Hepatocyte (in vitro differentiated cells): ENCODE data around the gene KLHL3.

Source experiments
- EZH2 ChIP-seq: fragments of 200-600 bp; sonication (generic); IDR thresholded peaks from 2 replicates; pipeline ENCODE4 v1.6.1; 2016; ENCODE audit warnings: antibody characterized with exemption, mild to moderate bottlenecking, borderline replicate concordance
- EZH2phosphoT487 ChIP-seq: fragments of 200-600 bp; sonication (generic); IDR thresholded peaks from one replicate; pipeline ENCODE4 v1.6.1; 2018; ENCODE audit warnings: antibody characterized with exemption, mild to moderate bottlenecking, low read depth, moderate library complexity; ENCODE audit not compliant: unreplicated experiment, severe bottlenecking
- TF ChIP-seq, protein P1 (sequence below): fragments of 200-600 bp; sonication (generic); IDR thresholded peaks from 2 replicates; pipeline ENCODE4 v1.5.1; 2016; ENCODE audit warnings: antibody characterized with exemption, mild to moderate bottlenecking; ENCODE audit not compliant: poor library complexity

DNA sequence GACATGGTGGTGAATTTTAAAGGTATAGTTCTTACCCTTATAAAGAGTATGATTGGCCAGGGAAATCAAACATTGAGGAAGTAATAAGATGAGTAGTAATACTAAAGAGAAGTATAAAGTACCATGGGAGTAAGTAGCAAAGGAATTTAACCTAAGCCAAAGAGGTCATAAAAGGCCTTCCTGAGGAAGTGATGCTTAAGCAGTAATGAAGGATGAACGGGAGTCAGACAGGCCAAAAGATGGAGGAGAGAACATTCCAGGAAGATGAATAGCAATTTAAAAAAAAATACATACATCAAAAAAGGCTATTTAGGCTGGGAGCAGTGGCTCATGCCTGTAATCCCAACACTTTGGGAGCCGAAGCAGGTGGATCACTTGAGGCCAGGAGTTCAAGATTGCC lies 29.0 kb downstream of the KLHL3 start:
- TF ChIP-seq, protein P1, sequence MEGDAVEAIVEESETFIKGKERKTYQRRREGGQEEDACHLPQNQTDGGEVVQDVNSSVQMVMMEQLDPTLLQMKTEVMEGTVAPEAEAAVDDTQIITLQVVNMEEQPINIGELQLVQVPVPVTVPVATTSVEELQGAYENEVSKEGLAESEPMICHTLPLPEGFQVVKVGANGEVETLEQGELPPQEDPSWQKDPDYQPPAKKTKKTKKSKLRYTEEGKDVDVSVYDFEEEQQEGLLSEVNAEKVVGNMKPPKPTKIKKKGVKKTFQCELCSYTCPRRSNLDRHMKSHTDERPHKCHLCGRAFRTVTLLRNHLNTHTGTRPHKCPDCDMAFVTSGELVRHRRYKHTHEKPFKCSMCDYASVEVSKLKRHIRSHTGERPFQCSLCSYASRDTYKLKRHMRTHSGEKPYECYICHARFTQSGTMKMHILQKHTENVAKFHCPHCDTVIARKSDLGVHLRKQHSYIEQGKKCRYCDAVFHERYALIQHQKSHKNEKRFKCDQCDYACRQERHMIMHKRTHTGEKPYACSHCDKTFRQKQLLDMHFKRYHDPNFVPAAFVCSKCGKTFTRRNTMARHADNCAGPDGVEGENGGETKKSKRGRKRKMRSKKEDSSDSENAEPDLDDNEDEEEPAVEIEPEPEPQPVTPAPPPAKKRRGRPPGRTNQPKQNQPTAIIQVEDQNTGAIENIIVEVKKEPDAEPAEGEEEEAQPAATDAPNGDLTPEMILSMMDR = no peak
- TF ChIP-seq EZH2 (no peak), EZH2phosphoT487 (no peak)
